Left lobe of liver (tissue), 2 donors: ENCODE data around the gene FBXW11. TPM values are rescaled to one million over a fixed set of nuclear protein-coding genes. Genes with fewer than 3 reads are reported as not detected.
"Not testable (repeated sequence)": the region's sequence is repeated elsewhere in the genome, so short reads cannot be mapped to it uniquely, and the experiment has no call there.

Source experiments
- ATAC-seq: fragments of 200-7000 bp; cut with Tn5 transposase; one replicate; pipeline ENCODE4 v1.9.1; 2020; ENCODE audit warnings: mild to moderate bottlenecking, moderate library complexity
- DNase-seq: peaks from one replicate; pipeline ENCODE4 v3.0.0-alpha.2; 2020; ENCODE audit warnings: low spot score
- total RNA-seq: library from RNA; stranded (reverse); gene quantifications from one replicate; pipeline ENCODE4 v1.2.1, GENCODE V29; 2021
- donor health status: DM: no; HTN: no; CAD: no; lungs with moderate emphysema.
- donor health status: DM: no; HTN: yes; CAD: no.

FBXW11 gene
- total RNA-seq, 1 donor from 2014 or later = 21.9 TPM

DNA sequence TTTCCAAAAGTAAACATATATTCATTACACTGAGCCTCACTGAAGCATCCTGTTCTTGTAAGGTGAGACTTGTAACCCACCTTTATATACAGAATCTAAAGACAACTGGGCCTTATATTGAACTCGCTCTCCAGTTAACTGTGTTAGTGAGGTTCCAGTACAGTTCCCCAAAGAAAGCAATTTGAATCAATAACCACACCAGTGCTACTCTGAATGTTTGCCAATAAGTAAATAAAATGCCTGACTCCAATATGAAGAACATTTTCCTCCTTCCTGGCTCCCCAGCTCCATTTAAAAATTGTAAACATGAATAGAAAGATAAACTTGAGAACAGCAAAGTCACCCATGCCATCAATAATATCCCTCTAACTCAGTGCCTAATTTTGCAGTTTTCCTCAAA is 50.1 kb downstream of the FBXW11 start:
- DNase-seq = no peak
- peak; percentile 45 for ATAC-seq

DNA sequence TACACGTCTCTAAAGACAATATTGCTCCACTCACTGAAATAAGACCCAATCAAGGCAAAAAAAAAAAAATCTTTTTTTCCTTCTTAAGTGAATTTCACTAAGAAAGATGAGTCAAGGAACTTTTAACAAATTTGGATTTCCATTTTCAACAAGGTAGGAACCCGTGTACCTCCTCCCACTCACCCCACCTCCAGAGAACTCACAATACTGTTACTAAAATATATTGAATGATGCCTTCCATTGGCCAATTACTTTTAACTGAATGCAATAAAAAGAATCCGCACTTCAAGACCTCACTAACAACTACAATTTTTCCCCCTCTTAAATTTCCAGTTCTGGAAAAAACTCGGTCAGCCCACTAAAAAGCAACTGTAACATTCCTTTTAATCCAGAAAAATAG is 50.7 kb downstream of the FBXW11 start:
- ATAC-seq = no peak
- no peak for DNase-seq

DNA sequence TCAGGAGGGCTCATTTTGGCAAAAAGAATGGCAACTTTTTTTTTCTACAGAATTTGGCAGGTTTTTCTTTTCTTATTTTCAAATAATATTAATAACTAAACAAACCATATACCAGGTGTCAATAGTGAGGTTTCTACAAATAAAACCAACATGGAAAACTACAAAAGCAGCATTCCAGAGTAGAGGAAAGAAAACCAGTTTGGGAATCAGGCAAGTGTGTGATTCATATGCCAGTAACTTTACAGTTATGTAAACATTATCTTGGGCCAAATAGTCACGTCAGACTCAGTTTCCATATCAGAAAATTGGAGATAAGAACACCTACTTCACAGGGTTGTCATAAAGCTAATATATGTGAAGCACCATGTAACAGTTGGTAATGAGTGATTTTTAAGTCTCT is 51.7 kb downstream of the FBXW11 start:
- DNase-seq (no peak), ATAC-seq (no peak)

DNA sequence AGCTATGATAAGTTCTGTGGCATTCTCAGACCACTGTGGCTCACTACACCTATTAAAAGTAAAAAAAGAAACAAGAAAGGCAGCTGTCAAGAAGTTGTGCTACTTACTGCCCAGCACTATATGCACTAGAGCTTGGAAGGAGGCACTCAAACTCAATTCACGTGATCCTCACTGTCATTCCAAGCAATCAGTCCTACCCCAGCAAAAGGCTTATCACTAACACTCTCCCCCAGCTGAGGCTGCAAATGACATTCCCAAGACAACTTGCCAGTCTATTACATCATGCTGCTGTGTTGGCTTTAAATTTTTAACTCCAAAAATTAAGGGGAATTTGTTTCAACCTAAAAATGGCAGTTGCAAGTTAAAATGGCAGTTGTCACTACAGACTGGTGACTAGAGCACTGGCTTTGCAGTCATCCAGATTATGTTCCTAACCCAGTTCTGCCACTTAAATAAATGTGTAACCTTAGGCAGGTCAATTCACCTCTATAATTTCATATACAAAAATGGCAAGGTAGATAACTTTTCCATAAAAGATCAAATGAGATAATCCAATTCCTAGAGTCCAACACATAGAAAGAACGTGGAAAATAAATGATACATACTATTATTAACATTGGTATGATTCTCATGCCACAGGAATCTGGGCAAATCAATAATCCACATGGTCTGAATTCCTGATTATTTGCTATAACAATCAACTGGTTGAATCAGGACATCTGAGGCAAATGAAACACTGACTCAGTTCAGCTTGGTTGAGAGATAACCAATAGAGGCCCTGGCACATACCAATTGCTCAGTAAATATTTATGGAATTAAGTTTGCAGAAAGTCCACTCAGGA is 52.4 kb downstream of the FBXW11 start:
- ATAC-seq (peak; percentile 23), DNase-seq (no peak)

DNA sequence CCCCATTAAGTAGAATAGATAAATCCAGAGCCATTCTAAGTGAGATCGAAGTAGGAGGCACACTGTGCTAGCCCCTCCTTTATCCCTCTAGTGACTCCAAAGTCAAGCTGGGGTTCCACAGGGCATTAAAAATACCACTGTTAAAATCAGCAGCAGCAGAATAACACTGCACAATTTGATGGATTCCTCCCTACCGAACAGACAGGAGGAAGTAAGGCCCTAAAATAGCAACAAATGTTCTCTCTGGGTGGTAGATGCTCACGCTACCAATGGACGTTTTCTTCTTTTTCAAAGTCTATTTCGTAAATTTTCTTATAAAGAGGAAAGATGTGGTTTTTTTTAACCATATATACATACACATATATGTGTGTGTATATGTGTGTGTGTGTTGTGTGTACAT is 54.4 kb downstream of the FBXW11 start:
- DNase-seq (no peak), ATAC-seq (no peak)

DNA sequence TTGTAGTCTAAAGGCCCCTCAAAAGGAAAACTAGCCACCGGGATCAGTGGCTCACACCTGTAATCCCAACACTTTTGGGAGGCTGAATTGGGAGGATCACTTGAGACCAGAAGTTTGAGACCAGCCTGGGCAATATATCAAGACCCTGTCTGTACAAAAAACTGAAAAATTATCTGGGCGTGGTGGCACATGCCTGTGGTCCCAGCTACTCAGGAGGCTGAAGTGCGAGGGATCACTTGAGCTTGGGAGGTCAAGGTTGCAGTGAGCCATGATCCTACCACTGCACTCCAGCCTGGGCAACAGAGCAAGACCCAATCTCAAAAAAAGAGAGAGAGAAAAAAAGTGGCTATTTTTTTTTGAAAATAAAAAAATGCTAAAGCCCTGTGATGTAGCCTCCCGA is 55.2 kb downstream of the FBXW11 start:
- no peak for ATAC-seq
- no peak for DNase-seq

DNA sequence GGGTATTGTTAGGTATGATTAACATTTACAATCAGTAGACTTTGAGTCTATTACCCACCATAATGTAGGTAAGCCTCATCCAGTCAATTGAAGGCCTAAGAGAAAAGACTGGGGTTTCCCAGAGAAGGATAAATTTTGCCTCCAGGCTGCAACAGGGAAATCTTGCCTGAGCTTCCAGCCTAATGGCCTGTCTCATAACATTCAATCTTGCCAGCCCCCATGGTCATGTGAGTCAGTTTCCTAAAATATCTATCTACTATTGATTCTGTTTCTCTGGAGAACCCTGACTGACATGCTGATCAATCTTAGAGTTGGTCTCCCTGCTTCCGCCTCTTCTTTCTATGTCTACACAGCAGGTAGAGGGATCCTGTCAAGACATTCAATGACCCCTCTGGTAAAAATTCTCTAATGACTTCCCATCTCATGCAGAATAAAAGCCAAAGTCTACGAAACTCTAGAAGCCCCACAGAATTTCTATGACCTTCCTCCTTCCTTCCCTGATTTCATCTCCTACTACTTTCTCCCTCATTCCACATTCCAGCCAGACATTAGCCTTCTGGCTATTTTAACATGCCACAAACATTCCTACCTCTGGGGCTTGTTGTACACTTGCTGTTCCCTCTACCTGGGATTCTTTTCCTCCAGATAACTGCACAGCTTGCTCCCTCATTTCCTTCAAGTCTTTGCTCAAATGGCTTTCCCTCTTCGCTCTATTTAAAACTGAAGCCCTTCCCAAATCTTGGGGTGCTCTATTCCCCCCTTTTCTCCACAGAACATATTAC is 60.2 kb downstream of the FBXW11 start:
- DNase-seq (no peak), ATAC-seq (no peak)

DNA sequence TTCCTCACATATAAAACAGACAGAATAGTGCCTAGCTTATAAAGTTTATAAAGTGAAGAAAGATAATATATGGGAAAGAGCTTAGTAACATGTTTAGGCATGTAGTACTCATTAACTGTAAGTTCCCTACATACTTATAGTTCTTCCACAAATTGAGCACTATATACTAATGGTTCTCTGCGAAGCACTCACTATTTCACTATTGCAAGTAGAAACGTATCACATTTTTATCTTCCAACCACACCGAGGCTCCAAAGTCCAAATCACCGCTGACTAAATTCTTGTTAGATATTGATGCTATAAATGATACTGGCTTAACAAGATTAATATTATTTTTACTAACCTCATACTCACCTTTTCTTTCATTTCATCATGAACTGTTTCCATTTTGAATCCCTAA is 61.0 kb downstream of the FBXW11 start:
- DNase-seq (no peak), ATAC-seq (peak; percentile 75)

DNA sequence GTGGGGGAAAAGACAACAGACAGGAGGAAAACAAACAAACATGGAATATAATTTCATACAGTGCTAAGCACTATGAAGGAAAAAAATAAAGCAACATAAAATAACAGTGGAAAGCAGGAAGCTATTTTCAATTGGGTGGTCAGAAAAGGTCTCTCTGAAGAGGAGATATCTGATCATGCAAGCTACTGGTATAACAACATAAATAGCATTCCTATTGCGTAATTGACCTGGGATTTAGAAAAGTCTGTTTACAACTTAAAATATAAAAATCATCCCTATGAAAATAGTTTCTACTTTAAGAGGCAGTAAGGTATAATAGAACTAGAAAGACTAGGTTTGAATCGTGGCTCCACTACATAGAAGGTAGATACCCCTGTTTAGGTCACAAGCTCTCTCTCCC is 61.4 kb downstream of the FBXW11 start:
- peak; percentile 47 for ATAC-seq
- no peak for DNase-seq

DNA sequence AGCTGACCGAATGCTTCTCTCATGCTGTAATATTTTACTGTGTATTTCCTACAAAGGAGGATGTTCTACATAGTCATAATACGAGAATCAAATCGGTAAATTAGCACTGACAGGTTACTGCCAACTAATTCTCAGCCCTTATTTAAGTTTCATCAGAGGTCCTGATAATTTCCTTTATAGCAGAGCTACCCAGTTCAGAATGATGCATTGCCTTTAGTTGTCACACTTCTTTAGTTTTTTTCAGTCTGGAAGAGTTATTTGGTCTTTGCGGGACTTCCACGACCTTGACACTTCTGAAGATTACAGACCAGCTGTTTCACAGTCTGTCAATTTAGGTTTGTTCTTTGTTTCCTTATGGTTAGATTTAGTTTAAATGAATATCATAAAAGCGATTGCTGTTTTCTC is 64.3 kb downstream of the FBXW11 start:
- DNase-seq, ATAC-seq: not testable (repeated sequence)

DNA sequence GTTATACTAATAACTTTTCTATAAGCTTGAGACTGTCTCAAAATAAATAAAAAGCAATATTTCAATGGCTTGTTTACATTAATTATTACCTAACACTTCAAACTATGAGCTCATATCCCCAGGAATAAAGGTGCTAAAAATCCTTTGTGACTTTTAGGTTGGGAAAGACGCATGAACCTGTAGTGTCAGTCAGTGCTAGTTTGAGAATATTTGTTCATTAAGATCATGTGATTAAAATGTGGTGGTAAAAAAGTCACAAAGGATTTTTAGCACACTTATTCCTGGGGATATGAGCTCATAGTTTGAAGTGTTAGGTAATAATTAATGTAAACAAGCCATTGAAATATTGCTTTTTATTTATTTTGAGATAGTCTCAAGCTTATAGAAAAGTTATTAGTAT is 64.8 kb downstream of the FBXW11 start:
- DNase-seq, ATAC-seq: not testable (repeated sequence)

DNA sequence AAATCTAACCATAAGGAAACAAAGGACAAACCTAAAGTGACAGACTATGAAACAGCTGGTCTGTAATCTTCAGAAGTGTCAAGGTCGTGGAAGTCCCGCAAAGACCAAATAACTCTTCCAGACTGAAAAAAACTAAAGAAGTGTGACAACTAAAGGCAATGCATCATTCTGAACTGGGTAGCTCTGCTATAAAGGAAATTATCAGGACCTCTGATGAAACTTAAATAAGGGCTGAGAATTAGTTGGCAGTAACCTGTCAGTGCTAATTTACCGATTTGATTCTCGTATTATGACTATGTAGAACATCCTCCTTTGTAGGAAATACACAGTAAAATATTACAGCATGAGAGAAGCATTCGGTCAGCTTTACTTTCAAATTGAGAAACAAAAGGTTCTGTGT is 65.2 kb downstream of the FBXW11 start:
- DNase-seq, ATAC-seq: not testable (repeated sequence)

DNA sequence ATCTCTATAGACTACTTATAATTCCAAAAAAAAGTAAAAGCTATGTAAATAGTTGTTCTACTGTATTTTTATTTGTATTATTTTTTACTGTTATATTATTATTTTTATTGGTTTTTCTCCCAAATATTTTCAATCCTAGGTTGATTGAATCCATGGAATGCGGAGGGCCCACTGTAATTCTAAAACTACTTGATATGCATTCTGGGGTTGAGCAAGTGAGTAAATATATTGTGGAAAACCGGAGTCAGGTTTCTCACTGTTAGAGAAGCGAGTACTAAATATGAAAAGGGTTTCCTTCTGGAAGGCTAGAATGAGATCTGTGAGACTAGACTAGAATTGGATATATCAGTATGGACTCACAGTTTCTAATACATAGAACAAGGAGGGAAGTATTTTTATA is 66.5 kb downstream of the FBXW11 start:
- DNase-seq (no peak), ATAC-seq (no peak)

DNA sequence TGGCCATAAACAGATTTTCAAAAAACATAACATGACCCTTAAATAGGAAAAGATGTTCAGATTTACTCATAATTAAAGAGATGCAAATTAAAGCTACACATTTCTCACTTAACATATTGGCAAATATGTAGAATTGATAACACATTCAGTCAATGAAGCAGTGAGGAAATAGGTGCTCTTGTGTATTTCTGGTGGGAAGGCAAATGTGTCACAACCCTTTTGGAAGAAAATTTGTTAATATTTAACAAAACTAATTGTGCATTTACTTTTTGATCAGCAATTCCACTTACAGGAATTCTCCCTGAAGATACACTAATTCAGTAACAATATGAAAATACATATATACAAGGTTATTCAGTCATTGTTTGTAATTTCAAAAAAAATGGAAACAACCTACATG is 68.1 kb downstream of the FBXW11 start:
- ATAC-seq (peak; percentile 46), DNase-seq (no peak)

DNA sequence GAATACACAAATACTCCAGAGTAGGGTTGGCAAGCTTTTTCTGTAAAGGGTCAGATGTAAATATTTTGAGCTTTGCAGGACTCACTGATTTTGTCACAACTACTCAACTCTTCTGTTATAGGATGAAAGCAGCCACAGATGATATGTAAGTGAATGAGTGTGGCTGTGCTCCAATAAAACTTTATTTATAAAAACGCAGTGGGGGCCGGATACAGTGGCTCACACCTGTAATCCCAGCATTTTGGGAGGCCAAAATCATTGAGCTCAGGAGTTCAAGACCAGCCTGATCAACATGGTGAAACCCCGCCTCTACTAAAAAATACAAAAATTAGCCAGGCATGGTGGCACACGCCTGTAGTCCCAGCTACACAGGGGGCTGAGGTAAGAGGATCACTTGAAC is 69.1 kb downstream of the FBXW11 start:
- DNase-seq (no peak), ATAC-seq (no peak)

DNA sequence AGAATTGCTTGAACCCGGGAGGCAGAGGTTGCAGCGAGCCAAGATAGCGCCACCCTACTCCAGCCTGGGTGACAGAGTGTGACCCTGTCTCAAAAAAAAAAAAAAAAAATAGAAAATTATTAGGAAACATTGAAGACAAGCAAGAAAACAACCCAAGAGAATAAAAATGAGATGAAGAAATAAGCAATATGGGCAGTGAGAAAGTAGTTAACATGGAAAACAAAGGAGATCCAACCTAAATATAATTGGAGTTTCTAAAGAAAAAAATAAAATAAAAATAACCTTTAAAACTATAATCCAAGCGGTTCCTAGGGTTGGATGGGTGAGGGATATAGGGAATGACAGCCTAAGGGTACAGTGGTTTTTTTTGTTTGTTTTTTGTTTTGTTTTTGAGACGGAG is 71.9 kb downstream of the FBXW11 start:
- ATAC-seq (no peak), DNase-seq (no peak)

DNA sequence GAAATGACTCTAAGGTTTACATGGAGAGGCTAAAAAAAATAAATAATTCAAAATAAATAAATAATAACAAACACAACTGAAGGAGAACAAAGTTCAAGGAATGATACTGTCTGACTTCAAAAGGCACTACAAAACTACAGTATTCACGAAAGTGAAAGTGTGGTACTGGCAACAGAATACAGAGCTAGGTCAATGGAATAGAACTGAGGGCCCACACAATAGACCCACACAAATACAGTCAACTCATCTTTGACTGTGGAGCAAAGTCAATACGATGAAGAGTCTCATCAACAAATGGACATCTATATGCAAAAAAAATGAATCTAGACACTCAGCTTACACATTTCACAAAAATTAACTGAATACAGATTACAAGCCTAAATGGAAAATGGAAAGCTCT is 75.3 kb downstream of the FBXW11 start:
- no peak for DNase-seq

DNA sequence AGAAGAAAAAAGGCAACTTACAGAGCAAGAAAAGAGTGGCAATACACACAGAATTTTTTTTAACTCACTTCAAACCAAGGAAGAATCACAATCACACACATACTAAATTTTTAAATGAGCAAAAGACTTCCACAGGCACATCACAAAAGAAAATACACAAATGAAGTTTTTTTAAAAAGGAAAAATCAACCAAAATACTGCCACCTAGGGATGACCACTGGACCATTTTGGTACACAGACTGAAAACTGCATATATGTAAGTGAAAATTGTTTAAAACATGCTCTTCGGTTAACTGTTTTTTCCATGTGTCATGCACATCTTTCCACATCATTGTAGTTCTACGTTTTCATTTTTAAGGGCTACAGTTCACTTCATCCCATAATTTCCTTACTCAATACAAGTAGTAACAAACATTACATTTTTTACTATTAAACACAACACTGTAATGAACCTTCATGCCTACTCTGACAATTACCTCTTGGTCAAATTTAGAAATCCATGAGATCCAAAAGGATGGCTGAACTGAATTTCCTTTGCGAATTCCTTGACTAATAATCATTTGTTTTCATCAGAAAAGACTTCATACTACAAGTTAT is 79.0 kb downstream of the FBXW11 start:
- DNase-seq = no peak
- ATAC-seq = no peak

More for the DNA sequence above, 75.3 kb downstream of the FBXW11 start:
- peak; percentile 34 for ATAC-seq

DNA sequence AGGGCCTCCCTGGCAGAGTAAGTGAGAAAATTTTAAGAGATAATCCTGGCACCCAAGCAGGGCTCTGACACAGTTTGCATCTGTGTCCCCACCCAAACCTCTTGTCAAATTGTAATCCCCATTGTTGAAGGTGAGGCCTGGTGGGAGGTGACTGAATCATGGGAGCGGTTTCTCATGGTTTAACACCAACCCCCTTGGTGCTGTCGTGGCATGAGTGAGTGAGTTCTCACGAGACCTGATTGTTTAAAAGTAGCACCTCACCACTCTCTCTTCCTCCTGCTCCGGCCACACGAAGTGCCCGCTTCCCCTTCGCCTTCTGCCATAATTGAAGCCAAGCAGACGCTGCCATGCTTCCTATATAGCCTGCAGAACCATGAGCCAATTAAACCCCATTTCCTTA is 80.1 kb downstream of the FBXW11 start:
- no peak for ATAC-seq
- DNase-seq = no peak

DNA sequence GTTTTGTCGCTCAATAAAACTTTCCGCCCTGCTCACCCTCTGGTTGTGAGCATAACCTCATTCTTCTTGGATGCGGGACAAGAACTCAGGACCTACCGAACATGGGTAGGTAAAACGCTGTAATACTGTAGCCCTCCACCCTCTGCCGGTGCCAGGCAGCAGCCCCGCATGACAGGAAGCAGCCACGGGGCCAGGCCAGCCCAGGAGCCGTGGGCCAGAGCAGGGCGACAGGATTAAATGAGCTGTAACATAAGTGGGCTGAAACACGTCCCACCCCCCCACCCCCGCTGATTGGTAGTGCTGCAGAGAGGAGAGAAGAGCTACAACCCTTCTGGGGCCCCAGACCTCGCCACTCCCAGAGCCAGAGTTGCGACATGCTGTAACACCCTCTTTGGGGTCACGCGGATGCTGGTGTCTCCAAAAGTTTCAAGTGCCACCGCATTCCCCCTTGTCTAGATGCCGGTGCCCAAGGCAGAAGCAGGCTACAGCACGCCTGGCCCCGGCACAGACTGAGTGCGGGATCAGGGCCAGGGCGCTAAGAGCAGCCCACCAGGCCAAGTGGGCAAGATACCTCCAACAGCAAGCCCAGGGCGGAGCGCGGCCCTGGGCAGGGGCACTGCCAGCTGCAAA is 81.8 kb downstream of the FBXW11 start:
- no peak for ATAC-seq

DNA sequence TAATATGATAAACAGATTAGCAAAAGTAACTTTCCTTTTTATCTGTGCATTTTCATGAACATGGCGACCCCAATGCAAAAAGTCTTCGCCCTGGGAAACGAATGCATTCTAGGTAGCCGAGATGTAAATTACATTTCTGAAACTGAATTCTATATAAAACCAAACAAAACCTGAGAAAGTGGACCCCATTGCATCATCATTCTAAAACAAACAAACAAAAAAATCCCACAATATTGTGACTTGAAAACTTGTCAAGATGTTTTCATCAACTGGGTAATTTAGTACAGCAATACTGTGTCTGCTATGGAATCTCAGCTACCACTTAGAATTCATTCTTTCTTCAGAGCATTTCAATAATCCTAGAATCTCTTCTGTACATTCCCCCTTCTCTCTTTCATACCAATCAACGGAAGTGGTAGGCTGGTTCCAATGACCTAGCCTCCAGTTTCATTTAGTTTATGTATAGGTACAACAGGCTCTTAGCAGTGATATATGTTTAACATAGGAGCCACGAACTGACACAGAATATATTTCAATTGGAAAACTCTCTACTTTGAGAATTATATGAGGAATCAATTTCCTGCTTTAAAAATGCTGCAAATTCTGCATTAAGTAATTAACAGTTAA is 85.6 kb downstream of the FBXW11 start:
- ATAC-seq (no peak), DNase-seq (no peak)

More for the DNA sequence above, 81.8 kb downstream of the FBXW11 start:
- no peak for DNase-seq
